CD4-positive, alpha-beta T cell treated with Interleukin-2 at 100 ng/mL for 4 hours (primary cell): ENCODE data around the gene WDFY3.
"Not testable (repeated sequence)": the region's sequence is repeated elsewhere in the genome, so short reads cannot be mapped to it uniquely, and the experiment has no call there.

Experiments used
- DNase-seq: peaks from one replicate; pipeline ENCODE4 v3.0.0-alpha.2; 2020; ENCODE audit warnings: low spot score

The WDFY3 gene

GRCh38 chr4:84708406-84709135 lies 257.9 kb downstream of the WDFY3 start:
- no peak for DNase-seq

DNA sequence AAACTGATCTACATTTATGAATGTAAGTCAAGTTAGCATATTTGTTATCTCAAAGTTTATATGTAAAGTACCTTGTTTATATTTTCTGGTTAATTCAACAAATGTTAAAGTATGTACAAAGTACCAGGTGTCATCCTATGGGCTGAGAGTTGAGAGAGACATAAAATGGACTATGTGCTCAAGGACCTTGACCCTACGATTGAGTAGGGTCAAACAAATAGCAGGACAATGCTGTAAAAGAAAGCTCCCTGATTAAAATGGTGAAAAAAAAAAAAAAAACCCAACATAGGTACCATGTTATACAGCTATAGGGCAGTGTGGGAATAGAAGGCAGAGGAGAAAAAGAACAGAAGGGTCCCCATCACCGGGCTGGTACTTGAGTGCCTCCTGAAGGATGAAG lies 260.2 kb downstream of the WDFY3 start:
- DNase-seq = no peak

- no peak for DNase-seq
These were observed 267.4 kb downstream of the WDFY3 start for GRCh38 chr4:84699001-84699671.

DNA sequence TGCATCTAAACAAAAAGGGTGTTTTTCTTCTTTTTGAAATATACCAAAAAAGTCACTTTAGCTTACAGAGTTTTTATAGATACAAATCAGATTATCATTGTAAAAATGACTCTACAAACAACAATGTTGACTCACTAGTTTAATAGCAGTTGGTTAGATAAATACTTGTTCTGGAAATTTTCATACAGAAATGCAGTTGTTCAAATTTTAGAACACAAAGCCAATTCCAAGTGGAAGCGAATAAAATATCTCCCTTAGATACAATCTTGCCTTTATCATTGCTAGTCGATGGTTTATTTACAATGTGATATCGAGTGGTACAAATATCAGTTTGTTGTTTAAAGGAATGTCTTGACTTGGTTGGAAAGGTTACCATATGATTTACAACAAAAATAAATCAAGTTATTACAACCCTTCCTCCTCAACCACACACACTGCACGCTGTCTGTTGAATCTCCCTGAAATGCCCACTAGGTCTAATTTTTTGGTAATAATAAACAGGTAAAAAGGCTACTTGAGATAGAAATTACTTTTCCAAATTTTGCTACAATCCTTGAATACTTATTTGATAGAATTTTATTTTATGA lies 268.8 kb downstream of the WDFY3 start:
- DNase-seq = no peak

DNA sequence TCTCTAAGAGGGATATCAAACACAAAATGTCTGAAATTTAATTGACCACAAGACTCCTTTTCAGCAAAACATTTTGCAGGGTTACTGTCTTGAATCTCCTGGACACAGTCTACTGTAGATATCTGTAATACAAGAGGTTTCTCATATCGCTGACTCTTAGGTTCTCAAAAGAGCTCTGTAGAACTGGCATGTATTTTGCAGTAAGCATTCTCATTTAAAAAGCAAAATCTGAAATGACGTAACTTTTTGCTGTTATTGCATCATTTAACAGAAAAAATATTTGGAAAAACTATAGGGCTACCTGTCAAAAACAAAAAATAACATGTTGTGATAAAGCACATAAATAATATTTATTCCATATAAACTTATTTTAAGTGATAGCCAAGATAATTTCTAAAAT lies 269.3 kb downstream of the WDFY3 start:
- DNase-seq = no peak

GRCh38 chr4:84691800-84692199 lies 274.7 kb downstream of the WDFY3 start:
- no peak for DNase-seq

- no peak for DNase-seq
These were observed 275.3 kb downstream of the WDFY3 start for GRCh38 chr4:84691170-84691691.

GRCh38 chr4:84690481-84690880 lies 276.0 kb downstream of the WDFY3 start:
- DNase-seq = no peak

GRCh38 chr4:84689197-84689596 lies 277.3 kb downstream of the WDFY3 start:
- DNase-seq = no peak

DNA sequence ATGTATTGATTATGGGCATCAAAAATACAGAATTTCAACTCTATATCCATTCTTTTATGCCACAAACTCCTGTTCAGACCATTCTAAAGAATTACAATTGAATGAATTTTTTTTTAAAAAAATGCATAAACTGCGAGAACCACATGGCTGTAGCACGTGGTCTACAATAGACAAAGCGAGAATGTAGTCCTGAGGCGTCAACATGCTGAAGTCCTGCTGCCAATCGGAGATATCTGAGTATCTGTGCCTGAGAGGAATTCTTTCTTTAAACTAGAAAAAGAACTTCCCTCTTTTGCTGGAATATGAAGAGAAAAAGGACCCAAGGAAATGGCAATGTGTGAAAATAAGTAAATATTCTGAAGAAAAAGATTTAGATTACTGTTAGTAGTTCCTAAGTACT lies 277.9 kb downstream of the WDFY3 start:
- DNase-seq = no peak

GRCh38 chr4:84685105-84685504 lies 281.4 kb downstream of the WDFY3 start:
- DNase-seq = no peak

GRCh38 chr4:84684361-84684760 lies 282.1 kb downstream of the WDFY3 start:
- DNase-seq = no peak

DNA sequence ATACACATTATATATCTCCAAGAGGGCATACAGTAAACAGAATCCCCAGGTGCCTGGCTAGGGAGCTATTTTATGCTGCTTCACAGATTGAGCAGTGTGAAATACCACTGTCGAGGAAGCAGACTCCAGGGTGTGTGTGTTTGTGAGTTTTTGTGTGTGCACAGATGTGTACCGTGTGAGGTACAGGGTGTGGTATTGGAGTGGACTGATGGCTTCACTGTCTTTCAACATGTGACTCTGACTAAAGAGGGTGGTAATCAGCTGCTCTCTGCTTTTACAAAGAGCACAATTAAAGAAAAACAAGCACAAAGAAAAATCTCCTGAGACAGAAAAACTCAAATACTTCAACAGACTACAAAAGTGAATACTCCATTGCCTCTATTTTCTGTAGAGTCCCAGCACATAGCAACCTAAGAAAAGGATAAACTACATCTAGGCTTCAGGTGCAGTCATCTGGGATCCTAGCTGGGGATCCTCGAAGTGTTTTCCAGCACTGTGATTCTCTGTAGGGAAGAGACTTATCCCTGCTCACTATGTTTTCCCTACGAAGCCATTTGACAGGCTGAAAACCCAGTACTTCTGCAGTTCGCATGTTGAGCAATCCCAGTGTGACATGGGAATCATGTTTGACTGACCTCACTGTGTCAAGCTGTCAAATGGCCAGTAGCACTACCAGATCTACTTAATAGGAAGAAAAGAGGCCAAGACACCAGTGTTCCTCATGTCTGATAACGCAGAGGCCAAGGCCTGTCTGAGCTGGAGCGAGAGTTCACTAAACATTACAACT lies 283.2 kb downstream of the WDFY3 start:
- no peak for DNase-seq

- not testable (repeated sequence) for DNase-seq
These were observed 283.8 kb downstream of the WDFY3 start for GRCh38 chr4:84682661-84683060.

GRCh38 chr4:84681486-84682274 lies 284.8 kb downstream of the WDFY3 start:
- DNase-seq = no peak

GRCh38 chr4:84680956-84681355 lies 285.5 kb downstream of the WDFY3 start:
- DNase-seq = no peak

- no peak for DNase-seq
These were observed 287.3 kb downstream of the WDFY3 start for GRCh38 chr4:84678976-84679744.

- no peak for DNase-seq
These were observed 288.5 kb downstream of the WDFY3 start for GRCh38 chr4:84677995-84678394.

DNA sequence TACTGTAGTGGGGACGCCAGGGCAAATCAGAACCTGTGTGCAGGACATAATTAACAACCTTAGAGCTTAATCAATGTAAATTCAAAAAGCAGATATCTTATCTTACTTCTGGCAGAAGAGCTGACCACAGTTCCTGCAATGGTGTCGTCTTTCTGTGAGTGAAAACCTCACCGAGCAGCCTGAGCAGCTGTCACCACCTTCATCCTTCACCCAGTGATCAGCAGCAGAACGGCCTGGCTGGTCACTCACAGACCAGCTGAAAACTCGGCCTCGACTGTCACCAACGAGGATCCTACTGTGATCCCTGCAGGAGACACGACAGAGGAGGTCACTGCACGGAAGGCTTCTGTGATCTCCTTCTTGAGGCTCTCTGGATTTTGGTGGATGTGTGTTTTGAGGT lies 289.4 kb downstream of the WDFY3 start:
- DNase-seq = no peak

- no peak for DNase-seq
These were observed 292.8 kb downstream of the WDFY3 start for GRCh38 chr4:84673475-84674240.
